Ishikawa (cell line): ENCODE measurements around the gene SLC4A2.

Experiments
- CEBPB ChIP-seq: IDR thresholded peaks from 2 replicates; pipeline ENCODE4 v1.6.1; 2012
- CREB1 ChIP-seq: IDR thresholded peaks from 2 replicates; pipeline ENCODE4 v1.6.1; 2012; ENCODE audit warnings: low read depth
- EGR1 ChIP-seq: IDR thresholded peaks from 2 replicates; pipeline ENCODE4 v1.6.1; 2012
- EP300 ChIP-seq: IDR thresholded peaks from 2 replicates; pipeline ENCODE4 v1.6.1; 2012; ENCODE audit warnings: borderline replicate concordance
- FOXM1 ChIP-seq: IDR thresholded peaks from 2 replicates; pipeline ENCODE4 v1.6.1; 2012; ENCODE audit warnings: low read depth, borderline replicate concordance
- MAX ChIP-seq: IDR thresholded peaks from 2 replicates; pipeline ENCODE4 v1.6.1; 2012
- NFIC ChIP-seq: IDR thresholded peaks from 2 replicates; pipeline ENCODE4 v1.6.1; 2012
- RAD21 ChIP-seq: IDR thresholded peaks from 2 replicates; pipeline ENCODE4 v1.6.1; 2012; ENCODE audit warnings: low read depth
- REST ChIP-seq: IDR thresholded peaks from 2 replicates; pipeline ENCODE4 v1.6.1; 2012; ENCODE audit warnings: low read depth, mild to moderate bottlenecking
- TAF1 ChIP-seq: IDR thresholded peaks from 2 replicates; pipeline ENCODE4 v1.6.1; 2012; ENCODE audit warnings: low read depth, mild to moderate bottlenecking
- TCF12 ChIP-seq: IDR thresholded peaks from 2 replicates; pipeline ENCODE4 v1.6.1; 2012; ENCODE audit warnings: low read depth
- TEAD4 ChIP-seq: IDR thresholded peaks from 2 replicates; pipeline ENCODE4 v1.6.1; 2012
- USF1 ChIP-seq: IDR thresholded peaks from 2 replicates; pipeline ENCODE4 v1.6.1; 2012
- YY1 ChIP-seq: IDR thresholded peaks from 2 replicates; pipeline ENCODE4 v1.6.1; 2012; ENCODE audit warnings: low read depth
- ZBTB7A ChIP-seq: IDR thresholded peaks from 2 replicates; pipeline ENCODE4 v1.6.1; 2012; ENCODE audit warnings: low read depth

The SLC4A2 gene

GRCh38 chr7:151117565-151117964, 58.2 kb downstream of the SLC4A2 start:
- TF ChIP-seq RAD21: no peak
- TF ChIP-seq USF1: no peak
- no peak for TF ChIP-seq TAF1
- no peak for TF ChIP-seq CEBPB
- TF ChIP-seq YY1: no peak
- TF ChIP-seq REST: no peak
- TF ChIP-seq ZBTB7A: no peak
- TF ChIP-seq CREB1: no peak
- TF ChIP-seq TEAD4: no peak

GRCh38 chr7:151118108-151119054, 59.0 kb downstream of the SLC4A2 start:
- TF ChIP-seq YY1: no peak
- no peak for TF ChIP-seq RAD21
- TF ChIP-seq TAF1: no peak
- TF ChIP-seq FOXM1: no peak
- no peak for TF ChIP-seq EGR1
- TF ChIP-seq REST: no peak
- TF ChIP-seq CEBPB: no peak
- no peak for TF ChIP-seq TEAD4
- no peak for TF ChIP-seq NFIC
- TF ChIP-seq TCF12: no peak
- no peak for TF ChIP-seq MAX
- no peak for TF ChIP-seq USF1
- no peak for TF ChIP-seq CREB1
- no peak for TF ChIP-seq ZBTB7A
- TF ChIP-seq EP300: no peak

GRCh38 chr7:151119055-151119415, 59.6 kb downstream of the SLC4A2 start:
- TF ChIP-seq FOXM1 (no peak), USF1 (no peak), NFIC (no peak), EGR1 (no peak), TAF1 (no peak)

- TF ChIP-seq CREB1 (no peak), NFIC (no peak)
Observed at GRCh38 chr7:151119902-151120301, 60.5 kb downstream of the SLC4A2 start.

GRCh38 chr7:151120896-151121295, 61.5 kb downstream of the SLC4A2 start:
- TF ChIP-seq TEAD4 (no peak), RAD21 (no peak), TCF12 (no peak), TAF1 (no peak), FOXM1 (no peak), EGR1 (no peak), MAX (no peak), YY1 (no peak), NFIC (no peak), CREB1 (no peak), ZBTB7A (no peak), REST (no peak), EP300 (no peak), CEBPB (no peak), USF1 (no peak)
